HG02970 (cell line): ENCODE measurements around the gene PC.
"Not testable (repeated sequence)": the region's sequence is repeated elsewhere in the genome, so short reads cannot be mapped to it uniquely, and the experiment has no call there.

Experiments
- ATAC-seq: cut with Tn5 transposase; IDR thresholded peaks from one replicate; pipeline ENCODE4 v1.9.1; 2021; ENCODE audit warnings: mild to moderate bottlenecking, moderate library complexity, moderate number of reproducible peaks; ENCODE audit not compliant: unreplicated experiment, low FRiP score

The PC gene

GRCh38 chr11:66809592-66809991 is 148.6 kb downstream of the PC start:
- no peak for ATAC-seq

- ATAC-seq, result peak; percentile 50
These were observed 157.3 kb downstream of the PC start for GRCh38 chr11:66800720-66801428.

- not testable (repeated sequence) for ATAC-seq
These were observed 158.4 kb downstream of the PC start for GRCh38 chr11:66799815-66800214.
